HG03342 (cell line): Measurements from ENCODE around the gene CLSTN2.

ENCODE experiments used
- ATAC-seq: cut with Tn5 transposase; IDR thresholded peaks from one replicate; pipeline ENCODE4 v1.9.1; 2021; ENCODE audit warnings: mild to moderate bottlenecking, moderate library complexity; ENCODE audit not compliant: unreplicated experiment

Gene CLSTN2

GRCh38 chr3:139994891-139995290, 59.9 kb downstream of the CLSTN2 start:
- ATAC-seq, result no peak

GRCh38 chr3:140004271-140004670, 69.3 kb downstream of the CLSTN2 start:
- no peak for ATAC-seq

- no peak for ATAC-seq
Measured at GRCh38 chr3:140006331-140006730, 71.3 kb downstream of the CLSTN2 start.

- no peak for ATAC-seq
Measured at GRCh38 chr3:140007081-140007480, 72.1 kb downstream of the CLSTN2 start.

GRCh38 chr3:140007911-140008869, 73.2 kb downstream of the CLSTN2 start:
- ATAC-seq, result no peak

- ATAC-seq, result no peak
Measured at GRCh38 chr3:140010391-140010790, 75.4 kb downstream of the CLSTN2 start.

- no peak for ATAC-seq
Measured at GRCh38 chr3:140011086-140011485, 76.1 kb downstream of the CLSTN2 start.

GRCh38 chr3:140011611-140012277, 76.8 kb downstream of the CLSTN2 start:
- ATAC-seq, result no peak

- ATAC-seq, result no peak
Measured at GRCh38 chr3:140013220-140013619, 78.2 kb downstream of the CLSTN2 start.

- no peak for ATAC-seq
Measured at GRCh38 chr3:140014831-140015495, 80.0 kb downstream of the CLSTN2 start.

- ATAC-seq, result no peak
Measured at GRCh38 chr3:140015741-140016140, 80.8 kb downstream of the CLSTN2 start.

- ATAC-seq, result no peak
Measured at GRCh38 chr3:140018556-140018955, 83.6 kb downstream of the CLSTN2 start.

- no peak for ATAC-seq
Measured at GRCh38 chr3:140019946-140020345, 85.0 kb downstream of the CLSTN2 start.

- ATAC-seq, result no peak
Measured at GRCh38 chr3:140020541-140020940, 85.6 kb downstream of the CLSTN2 start.

GRCh38 chr3:140021269-140021668, 86.3 kb downstream of the CLSTN2 start:
- ATAC-seq, result no peak

- no peak for ATAC-seq
Measured at GRCh38 chr3:140022066-140022770, 87.2 kb downstream of the CLSTN2 start.

- ATAC-seq, result no peak
Measured at GRCh38 chr3:140023616-140024530, 88.9 kb downstream of the CLSTN2 start.

GRCh38 chr3:140031170-140031569, 96.2 kb downstream of the CLSTN2 start:
- no peak for ATAC-seq

- ATAC-seq, result no peak
Measured at GRCh38 chr3:140034058-140034457, 99.1 kb downstream of the CLSTN2 start.

GRCh38 chr3:140035871-140036270, 100.9 kb downstream of the CLSTN2 start:
- ATAC-seq, result no peak
